Stimulated activated CD4-positive, alpha-beta T cell treated with anti-CD3 and anti-CD28 coated beads, Interleukin-15, amount 100 ng/mL, for 48 hours (primary cell): ENCODE data around the gene VPS50.
"Not testable (repeated sequence)": the region's sequence is repeated elsewhere in the genome, so short reads cannot be mapped to it uniquely, and the experiment has no call there.

Source experiments
- DNase-seq, 2 donors: peaks; one replicate each; pipeline ENCODE4 v3.0.0-alpha.2; 2020; ENCODE audit warnings: low read depth in 2 of 2

VPS50 gene

DNA sequence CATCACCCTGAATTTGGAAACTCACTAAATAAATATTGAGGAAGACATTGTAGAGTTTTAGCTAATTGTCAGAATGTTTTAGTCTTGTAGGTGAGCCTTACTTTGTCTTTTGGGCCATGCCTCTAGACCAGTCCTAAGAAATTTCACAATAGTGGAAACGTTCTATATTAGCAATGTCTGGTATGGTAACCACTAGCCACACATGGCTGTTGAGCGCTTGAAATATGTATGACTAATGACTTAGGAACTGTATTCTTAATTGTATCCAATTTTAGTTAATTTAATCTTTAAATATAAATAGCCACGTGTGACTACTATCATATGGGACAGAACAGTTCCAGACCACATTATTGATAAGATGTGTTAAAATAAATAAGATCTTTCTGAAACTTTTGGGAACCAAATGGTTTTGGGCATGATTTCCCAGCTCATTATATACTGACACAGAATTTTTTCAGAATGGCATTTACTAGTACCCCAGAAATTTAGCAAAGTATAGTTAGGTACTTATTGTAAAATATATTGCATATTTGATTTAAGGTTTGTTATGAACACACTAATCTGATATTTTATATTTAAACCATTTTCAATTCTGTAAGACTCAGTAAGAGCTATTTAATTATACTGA, 95.0 kb downstream of the VPS50 start:
- no peak for DNase-seq

DNA sequence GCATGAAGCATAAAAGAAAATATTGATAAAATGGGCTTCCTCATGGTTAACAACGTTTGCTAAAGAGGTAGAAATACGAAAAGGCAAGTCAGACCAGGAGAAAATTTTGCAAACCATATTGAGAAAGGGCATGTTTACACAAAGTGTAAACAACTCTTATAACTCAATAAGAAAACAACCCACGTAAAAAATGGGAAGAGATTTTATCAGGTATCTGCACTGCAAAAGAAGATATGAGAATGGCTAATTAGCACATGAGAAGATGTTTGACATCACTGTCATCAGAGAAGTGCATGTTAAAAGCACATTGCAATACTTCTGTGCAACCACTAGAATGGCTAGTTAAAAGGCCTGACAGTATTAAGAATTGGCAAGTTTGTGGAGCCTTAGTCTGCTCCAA, 99.5 kb downstream of the VPS50 start:
- no peak for DNase-seq

DNA sequence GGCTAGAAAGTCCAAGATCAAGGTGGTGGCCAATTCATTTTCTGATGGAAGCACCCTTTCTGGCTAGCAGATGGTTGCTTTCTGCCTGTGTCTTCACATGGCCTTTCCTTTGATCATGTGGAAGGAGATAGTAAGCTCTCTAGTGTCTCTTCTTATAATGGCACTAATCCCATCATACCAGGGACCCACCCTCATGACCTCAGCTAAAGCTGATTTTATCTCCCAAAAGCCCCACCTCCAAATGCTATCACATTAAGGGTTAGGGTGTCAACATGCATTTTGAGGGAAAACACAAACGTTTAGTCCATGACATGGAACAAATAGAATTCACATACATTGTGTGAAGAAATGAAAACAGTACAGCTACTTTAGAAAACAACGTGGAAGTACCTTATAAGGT, 100.0 kb downstream of the VPS50 start:
- no peak for DNase-seq

DNA sequence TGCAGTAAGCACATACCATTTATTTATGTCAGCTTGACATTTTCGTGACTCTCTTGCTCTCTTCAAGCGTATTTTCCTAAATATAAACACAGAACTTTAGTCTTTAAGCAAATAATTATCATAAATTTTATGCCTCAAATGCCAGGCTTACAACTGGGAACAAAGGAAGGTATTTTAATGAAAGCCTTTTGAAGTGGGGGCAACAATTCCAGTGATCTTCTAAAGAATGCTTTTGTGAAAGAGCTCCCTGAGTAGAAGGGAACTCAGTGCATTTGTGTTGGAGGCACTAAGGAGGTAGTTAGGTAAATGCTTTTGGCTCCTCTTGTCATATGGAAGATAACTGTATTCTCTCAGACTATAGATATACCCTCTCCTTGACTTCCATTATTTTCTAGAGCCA, 104.9 kb downstream of the VPS50 start:
- DNase-seq, result no peak

DNA sequence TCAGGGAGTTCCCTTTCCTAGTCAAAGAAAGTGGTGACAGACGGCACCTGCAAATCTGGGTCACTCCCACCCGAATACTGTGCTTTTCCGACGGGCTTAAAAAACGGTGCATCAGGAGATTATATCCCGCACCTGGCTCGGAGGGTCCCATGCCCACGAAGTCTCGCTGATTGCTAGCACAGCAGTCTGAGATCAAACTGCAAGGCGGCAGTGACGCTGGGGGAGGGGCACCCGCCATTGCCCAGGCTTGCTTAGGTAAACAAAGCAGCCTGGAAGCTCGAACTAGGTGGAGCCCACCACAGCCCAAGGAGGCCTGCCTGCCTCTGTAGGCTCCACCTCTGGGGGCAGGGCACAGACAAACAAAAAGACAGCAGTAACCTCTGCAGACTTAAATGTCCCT, 110.0 kb downstream of the VPS50 start:
- not testable (repeated sequence) for DNase-seq

DNA sequence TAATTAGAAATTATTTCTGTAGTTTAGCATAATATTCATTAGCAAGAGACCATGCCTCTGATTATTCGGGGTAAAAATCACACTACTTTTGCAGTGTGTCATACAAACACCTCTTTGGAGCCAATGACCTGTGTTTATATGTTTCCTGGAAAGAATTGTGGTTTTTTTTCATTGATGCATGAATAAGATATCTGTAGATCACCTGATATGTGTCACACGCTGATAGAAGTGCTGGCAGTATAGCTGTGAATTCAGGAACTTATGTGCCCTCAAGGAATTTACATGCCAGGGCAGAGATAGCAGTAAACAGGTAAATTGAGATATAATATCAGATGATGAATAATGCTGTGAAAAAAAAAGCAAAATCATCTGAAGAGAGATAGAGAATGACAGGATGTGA, 118.2 kb downstream of the VPS50 start:
- no peak for DNase-seq

DNA sequence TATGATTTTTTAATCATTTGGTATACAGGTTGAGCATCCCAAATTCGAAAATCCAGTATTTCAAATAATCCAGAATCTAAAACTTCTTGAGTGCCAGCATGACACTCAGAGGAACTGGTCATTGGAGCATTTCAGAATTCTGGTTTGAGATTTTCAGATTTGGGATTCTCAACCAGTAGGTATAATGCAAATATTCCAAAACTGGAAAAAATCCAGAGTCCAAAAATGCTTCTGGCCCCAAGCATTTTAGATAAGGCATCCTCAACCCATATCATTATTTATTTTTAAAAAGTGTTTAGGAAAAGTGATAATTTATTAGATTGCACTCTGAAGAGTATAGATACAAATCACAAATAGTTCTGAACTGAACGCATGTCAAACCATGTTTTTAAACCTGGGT, 120.7 kb downstream of the VPS50 start:
- no peak for DNase-seq

DNA sequence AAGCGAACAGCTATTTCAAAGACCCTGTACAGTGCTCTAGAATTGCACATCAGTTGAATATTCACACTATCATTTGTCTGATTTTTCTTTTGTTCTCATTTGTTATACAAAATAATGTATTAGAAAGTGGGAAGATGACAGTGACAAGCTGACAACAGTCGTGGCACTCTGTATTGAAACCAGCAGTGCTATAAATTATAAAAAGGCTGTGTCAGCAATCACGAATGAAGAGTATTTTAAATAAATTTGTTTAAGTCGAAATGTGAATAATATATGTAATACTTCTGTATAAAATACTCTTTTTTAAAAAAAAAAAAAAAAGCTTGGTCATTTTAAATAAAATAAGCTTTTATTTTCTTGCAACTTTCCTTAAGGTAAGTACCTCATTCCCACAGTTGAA, 122.6 kb downstream of the VPS50 start:
- no peak for DNase-seq

DNA sequence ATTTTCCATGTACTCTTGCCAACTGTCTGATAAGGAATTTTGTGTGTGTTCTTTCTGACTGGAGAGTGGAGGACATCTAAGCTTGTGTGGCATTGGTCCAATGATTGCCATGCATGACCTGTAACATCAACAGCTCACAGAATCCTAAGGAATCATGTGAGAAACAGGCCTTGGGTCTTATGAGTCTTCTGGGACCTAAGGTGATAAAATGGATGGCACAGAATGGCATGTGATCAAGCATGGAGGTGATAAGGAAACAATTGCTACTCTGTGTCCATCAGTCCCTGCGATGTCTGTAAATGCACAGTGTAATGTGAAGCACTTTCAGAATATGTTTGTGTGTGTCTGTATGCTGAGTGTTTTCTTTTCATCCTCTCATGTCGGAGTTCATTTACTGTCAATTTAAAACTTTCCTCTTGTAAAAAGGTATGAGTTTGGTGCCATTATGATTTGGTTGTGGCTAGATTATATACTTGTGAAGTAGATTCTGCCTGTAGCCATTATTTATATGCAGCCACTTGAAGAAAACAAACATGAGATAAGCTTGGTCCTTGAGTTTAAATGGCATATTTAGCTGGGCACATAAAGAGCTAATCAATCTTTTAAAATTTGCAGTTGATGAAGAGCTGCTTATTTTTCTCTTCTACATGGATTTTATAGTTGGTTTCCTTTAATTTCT, 127.5 kb downstream of the VPS50 start:
- DNase-seq, result no peak

DNA sequence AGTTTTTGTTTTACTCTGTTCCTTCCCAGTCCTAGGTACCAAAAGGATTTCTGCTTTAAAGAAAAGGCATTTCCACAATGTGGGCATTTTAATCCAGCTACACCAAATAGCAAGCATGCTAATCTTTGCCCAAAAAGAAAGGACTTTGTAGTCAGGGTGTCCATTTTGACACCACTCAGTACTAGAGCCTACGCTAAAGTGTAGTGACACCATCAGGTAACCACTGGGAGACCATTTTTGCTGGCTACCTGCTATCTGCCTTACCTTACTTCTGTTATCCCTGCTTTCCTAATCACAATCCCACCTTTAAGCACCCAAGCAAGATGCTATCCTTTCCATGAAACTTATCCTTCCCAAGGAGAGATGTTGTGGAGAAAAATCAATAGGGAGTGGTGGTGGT, 129.7 kb downstream of the VPS50 start:
- DNase-seq, result no peak

DNA sequence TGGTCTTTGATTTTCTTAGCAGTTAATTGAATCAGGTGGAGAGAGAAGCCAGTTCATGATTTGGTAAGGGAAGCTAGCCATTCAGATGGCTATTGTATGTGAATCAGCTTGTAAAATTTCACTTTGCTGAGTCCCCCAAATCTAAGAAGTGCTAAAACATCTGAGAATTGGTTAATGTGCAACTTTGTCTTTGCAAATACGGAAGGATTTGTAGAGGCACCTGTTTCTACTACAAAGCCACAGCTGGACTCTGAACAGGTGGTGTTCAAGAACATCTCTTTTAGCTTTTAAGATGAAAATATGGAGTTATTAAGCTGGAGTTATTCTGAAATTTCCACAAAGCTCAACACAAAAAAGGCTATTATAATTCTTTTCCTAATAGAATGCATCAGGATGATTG, 132.6 kb downstream of the VPS50 start:
- no peak for DNase-seq

DNA sequence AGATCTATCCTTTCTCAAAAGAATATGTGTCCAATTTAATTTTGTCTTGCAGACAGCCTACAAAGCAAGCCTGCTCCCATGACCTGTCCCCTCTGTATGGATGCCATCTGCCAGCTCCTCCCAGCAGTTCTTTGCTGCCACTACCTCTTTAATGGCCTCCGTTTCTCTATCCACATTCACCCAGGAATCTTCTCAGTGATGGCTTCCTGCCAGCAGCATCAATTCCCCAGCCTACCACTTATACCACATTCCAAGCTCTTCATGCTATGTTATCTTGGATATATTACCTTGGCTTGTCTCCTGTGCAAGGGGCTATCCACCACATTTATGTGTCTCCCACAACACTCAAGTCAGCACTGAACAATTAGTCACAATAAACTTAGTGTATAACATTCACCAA, 133.2 kb downstream of the VPS50 start:
- no peak for DNase-seq

DNA sequence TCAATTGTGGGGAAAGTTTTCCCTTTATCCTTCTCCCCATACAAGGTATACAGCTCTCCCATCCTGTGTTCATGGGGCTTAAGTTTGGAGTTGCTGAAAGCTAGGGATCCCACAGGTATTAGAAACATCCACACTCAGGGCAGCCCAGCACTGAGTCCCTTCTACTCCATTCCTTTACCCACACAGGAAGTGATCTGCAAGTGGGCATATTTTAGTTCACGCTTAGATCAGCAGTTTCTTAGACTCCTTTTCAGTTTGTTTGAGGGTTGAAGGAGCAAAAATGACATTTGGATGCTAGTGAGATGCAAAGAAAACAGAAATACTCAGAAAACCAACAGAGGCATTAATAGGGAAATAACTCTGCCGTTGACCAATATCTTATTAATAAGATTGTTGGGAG, 134.7 kb downstream of the VPS50 start:
- no peak for DNase-seq

DNA sequence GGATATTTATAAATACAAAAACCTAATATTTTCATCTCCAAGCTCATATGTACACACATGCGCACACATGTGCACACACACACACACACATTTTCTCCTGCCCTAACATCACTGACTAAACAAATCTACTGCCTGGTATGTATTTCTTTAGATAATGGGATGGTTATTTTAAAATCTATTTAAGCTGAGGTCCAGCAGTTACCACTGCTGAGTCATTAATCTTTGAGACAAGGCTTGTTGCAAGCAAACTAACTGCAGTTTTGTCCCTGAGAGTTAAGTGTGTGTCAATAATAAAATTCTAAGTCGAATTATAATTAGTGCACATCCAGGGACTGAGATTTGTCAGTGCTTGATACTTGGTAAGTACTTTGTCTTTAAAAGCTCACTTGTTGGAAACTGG, 135.1 kb downstream of the VPS50 start:
- DNase-seq, result no peak

DNA sequence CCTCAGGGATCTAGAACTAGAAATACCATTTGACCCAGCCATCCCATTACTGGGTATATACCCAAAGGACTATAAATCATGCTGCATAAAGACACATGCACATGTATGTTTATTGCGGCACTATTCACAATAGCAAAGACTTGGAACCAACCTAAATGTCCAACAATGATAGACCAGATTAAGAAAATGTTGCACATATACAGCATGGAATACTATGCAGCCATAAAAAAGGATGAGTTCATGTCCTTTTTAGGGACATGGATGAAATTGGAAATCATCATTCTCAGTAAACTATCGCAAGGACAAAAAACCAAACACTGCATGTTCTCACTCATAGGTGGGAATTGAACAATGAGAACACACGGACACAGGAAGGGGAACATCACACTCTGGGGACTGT, 138.8 kb downstream of the VPS50 start:
- not testable (repeated sequence) for DNase-seq

DNA sequence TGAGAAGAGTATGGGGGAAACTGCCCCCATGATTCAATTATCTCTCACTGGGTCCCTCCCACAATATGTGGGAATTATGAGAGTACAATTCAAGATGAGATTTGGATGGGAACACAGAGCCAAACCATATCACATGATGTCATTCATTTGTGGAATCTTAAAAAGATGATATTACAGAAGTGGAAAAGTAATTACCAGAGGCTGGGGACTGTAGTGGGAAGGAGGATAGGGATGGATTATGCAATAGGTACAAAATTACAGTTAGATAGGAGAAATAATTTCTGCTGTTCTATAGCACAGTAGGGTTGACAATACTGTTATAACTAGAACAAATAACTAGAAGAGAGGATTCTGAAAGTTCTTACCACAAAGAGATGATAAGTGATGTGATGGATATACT, 141.4 kb downstream of the VPS50 start:
- DNase-seq, result no peak

DNA sequence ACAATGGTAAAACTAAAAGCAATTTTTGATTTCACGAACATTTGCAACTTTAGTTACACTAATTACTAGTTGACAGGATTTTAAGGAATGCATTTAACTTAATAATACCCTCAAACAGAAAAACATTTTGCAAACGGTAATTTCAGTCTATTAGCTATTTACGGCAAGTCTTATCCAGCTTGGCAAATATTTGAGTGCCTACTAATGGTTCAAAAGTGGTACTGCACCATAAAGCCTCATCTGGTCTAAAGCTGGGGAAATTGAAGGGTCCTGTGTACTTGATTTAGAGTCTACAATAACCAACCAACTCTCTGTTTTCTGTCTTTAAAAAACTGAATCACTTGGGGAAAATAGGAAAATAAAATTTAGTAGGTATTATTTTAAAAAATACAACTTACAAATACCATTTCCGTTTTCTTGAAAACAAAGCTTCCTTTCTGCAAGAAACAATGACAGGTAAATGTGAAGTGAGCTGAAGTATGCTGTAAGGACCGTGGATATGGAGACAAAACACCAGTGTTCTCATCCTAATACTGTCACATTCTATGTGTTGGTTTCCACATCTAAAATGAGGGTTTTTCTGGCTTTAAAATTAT, 142.3 kb downstream of the VPS50 start:
- DNase-seq, result no peak

DNA sequence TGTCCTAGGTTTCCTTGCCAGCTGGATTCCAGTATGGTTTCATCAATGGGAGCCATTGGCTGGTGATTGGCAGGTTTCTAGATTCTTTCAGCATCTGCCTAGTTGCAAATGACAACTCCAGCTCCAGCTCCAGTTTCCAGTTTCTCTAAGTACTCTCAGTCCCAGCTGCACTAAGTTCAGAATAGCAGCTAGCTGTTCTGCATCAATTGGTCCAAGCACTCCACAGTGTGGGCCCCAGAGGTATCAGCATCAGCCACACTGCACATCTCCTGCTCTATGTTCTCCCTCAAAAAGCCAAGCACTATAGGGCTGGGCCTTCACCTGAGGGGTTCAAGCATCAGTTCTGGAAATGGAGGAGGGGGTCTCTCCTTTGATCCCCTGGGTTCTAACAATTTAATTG, 143.4 kb downstream of the VPS50 start:
- DNase-seq, result no peak

DNA sequence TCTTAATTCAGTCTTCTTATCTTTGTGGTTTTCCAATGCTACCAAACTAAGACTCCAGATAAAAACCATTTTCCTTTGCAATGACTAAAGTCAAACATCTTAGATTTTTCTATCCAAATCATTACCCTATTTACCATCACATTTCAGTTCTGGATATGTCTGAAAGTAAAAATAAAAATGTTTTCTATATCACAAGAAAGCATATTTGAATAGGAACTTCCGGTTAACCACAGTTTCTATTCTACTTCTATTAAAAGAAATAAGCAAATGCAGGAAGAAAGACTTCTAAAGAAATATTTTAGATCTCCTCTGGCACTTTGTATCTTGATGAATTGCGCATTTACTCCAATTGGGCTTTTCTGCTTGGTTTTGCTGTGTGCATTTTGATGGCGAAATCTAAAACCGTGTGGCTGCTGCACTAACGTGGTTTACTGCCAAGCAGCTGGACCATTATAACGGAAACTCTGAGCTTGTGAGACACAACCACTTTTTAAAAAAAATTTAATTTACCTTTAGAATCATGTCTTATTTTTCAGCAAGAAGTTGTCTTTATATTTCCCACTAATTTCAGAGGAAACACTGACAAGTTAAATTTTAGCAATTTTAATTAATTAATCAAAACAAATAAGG, 146.1 kb downstream of the VPS50 start:
- no peak for DNase-seq

DNA sequence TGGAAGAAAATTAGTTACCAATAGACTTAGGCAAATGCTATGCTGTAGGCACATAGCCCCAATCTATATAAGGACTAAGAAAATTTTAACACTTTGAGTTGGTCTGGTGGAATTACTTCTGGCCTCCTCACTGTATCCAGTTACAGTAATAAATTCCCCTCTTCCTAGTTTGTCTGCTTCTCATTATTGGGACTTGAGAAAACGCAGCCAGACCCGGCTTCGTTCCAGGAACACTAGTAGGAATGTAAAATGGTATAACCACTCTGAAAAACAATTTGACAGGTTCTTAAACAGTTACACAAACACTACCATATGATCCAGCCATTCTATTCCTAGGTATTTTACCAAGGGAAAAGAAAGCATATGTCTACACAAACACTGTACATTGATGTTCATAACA, 150.2 kb downstream of the VPS50 start:
- DNase-seq, result no peak

DNA sequence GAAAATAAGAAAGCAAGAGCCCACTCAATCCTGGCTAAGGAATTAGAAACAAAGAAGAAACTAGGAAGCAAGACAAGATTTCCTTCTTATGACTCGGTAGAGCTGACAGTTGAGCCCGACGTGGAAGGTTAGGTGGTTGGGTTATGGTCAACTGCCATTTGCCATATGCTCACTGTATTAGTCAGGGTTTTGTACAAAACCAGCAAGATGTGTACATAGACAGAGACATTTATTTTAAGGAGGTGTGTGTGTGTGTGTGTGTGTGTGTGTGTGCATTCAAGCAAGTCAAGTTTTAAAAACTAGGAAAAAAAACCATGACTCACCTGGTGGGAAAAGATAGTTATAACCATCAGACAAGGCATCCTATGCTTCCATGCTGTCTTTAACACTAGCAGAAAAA, 158.5 kb downstream of the VPS50 start:
- no peak for DNase-seq

DNA sequence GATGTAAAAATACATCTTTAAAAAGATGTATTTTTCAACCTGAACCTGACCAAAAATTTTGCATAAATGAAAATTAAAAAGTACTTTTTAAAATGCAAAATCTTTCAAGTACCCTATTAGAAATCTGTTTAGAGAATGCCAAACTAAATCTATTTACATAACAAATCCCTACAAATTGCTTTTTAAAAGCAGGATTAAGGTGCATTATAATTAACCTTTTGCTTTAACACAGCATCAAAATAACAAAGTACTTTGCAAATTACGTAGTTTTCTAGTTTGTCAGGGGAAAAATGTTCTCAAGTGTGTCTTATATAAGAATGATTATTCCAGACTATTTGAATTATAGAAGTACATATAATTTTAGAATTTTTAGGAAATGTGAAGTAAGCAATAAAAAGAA, 160.8 kb downstream of the VPS50 start:
- DNase-seq, result no peak

DNA sequence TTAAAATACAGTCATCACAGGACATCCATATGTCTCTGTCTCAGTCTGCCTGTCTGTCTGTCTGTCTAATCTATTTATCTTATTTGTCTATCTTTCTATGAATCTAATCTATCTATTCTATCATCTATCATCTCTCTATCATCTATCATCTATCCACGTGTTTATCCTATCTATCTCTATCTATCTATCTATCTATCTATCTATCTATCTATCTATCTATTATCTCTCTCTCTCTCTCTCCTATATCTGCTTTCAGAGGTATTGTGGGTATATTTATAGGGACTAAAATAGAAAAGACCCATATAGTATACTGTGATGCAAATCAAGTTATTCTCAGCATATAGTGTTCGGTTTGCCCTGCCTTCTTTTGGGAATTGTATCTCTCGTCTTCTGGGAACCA, 167.5 kb downstream of the VPS50 start:
- DNase-seq, result no peak
